HCT116 (cell line): ENCODE results near the gene TNFAIP8.

Experiments
- ATF3 ChIP-seq: IDR thresholded peaks from 2 replicates; pipeline ENCODE4 v1.6.1; 2012
- CBX3 ChIP-seq: IDR thresholded peaks from 2 replicates; pipeline ENCODE4 v1.6.1; 2012; ENCODE audit warnings: low read depth
- CEBPB ChIP-seq: IDR thresholded peaks from 2 replicates; pipeline ENCODE4 v1.6.1; 2012; ENCODE audit warnings: low read depth
- CTCF ChIP-seq, 3 experiments: fragments of 200-600 bp in 1 of 3; sonication (generic) in 1 of 3; IDR thresholded peaks in 2 of 3; conservative IDR thresholded peaks in 1 of 3; 2 replicates each; pipeline ENCODE4 v1.5.1; 2012 to 2017; ENCODE audit warnings: low read depth in 2 of 3, low read length in 2 of 3, antibody characterized with exemption in 1 of 3, borderline replicate concordance in 1 of 3, control low read depth in 1 of 3, mild to moderate bottlenecking in 1 of 3, mixed read lengths in 1 of 3, mixed run types in 1 of 3, moderate library complexity in 1 of 3; ENCODE audit not compliant: insufficient read depth in 1 of 3
- EGR1 ChIP-seq: IDR thresholded peaks from 2 replicates; pipeline ENCODE4 v1.6.1; 2012; ENCODE audit warnings: low read depth
- EZH2 ChIP-seq: fragments of 200-600 bp; sonication (generic); IDR thresholded peaks from 2 replicates; pipeline ENCODE4 v1.6.1; 2017; ENCODE audit warnings: antibody characterized with exemption, mixed run types
- POLR2A ChIP-seq: IDR thresholded peaks from 2 replicates; pipeline ENCODE4 v1.7.0; 2011; ENCODE audit warnings: borderline replicate concordance; ENCODE audit not compliant: insufficient read depth, insufficient read length; ENCODE audit errors: extremely low read depth
- RAD21 ChIP-seq: IDR thresholded peaks from 2 replicates; pipeline ENCODE4 v1.6.1; 2012; ENCODE audit warnings: low read depth, mild to moderate bottlenecking
- REST ChIP-seq: IDR thresholded peaks from 2 replicates; pipeline ENCODE4 v1.6.1; 2012; ENCODE audit warnings: low read depth
- SRF ChIP-seq: IDR thresholded peaks from 2 replicates; pipeline ENCODE4 v1.6.1; 2012; ENCODE audit warnings: low read depth
- YY1 ChIP-seq: IDR thresholded peaks from 2 replicates; pipeline ENCODE4 v1.6.1; 2011; ENCODE audit warnings: low read length, low read depth, moderate library complexity, mild to moderate bottlenecking; ENCODE audit not compliant: insufficient replicate concordance; ENCODE audit errors: extremely low read depth
- ZFX ChIP-seq: fragments of 450-650 bp; IDR thresholded peaks from 2 replicates; pipeline ENCODE4 v1.6.1; 2017

- TF ChIP-seq RAD21, result no peak
- TF ChIP-seq POLR2A, result no peak
- no peak for TF ChIP-seq CTCF (IDR thresholded peaks at IDR 0.05 in 2 of 3, conservative IDR thresholded peaks at IDR 0.05 in 1 of 3; ENCODE audit: borderline replicate concordance in 1 of 3, insufficient read depth in 1 of 3, low read depth in 2 of 3, low read length in 2 of 3)
- no peak for TF ChIP-seq REST
- no peak for TF ChIP-seq EGR1
- no peak for TF ChIP-seq ZFX
- TF ChIP-seq SRF, result no peak
- no peak for TF ChIP-seq CEBPB
- no peak for TF ChIP-seq YY1
- no peak for TF ChIP-seq ATF3
- TF ChIP-seq CBX3, result no peak
- no peak for TF ChIP-seq EZH2
Observed at GRCh38 chr5:119342406-119342805, 13.4 kb upstream of the TNFAIP8 start.
